H9 (cell line): Measurements from ENCODE around the gene POFUT2. TPM values are rescaled to one million over a fixed set of nuclear protein-coding genes. Genes with fewer than 3 reads are reported as not detected.

ENCODE experiments used
- DNase-seq: peaks from one replicate; pipeline ENCODE4 v3.0.0-alpha.2; 2017
- H2AFZ ChIP-seq: one replicate; pipeline ENCODE4 v1.6.1; 2013; ENCODE audit warnings: mild to moderate bottlenecking, low read length, control low read depth, moderate library complexity
- H2AK5ac ChIP-seq: 2 replicates; pipeline ENCODE4 v1.6.1; 2013; ENCODE audit warnings: low read length, control low read depth, mixed read lengths; ENCODE audit not compliant: insufficient read length
- H2BK120ac ChIP-seq: one replicate; pipeline ENCODE4 v1.6.1; 2013; ENCODE audit warnings: low read depth, mild to moderate bottlenecking, low read length, control low read depth, inconsistent platforms; ENCODE audit not compliant: poor library complexity, severe bottlenecking
- H2BK12ac ChIP-seq: 2 replicates; pipeline ENCODE4 v1.6.1; 2013; ENCODE audit warnings: low read length, control low read depth, mixed read lengths, low read depth; ENCODE audit not compliant: insufficient read length
- H2BK15ac ChIP-seq: 2 replicates; pipeline ENCODE4 v1.6.1; 2013; ENCODE audit warnings: low read depth, low read length, control low read depth
- H2BK20ac ChIP-seq: one replicate; pipeline ENCODE4 v1.6.1; 2013; ENCODE audit warnings: low read depth, mild to moderate bottlenecking, low read length, control low read depth, inconsistent platforms; ENCODE audit not compliant: poor library complexity, severe bottlenecking
- H2BK5ac ChIP-seq: 2 replicates; pipeline ENCODE4 v1.6.1; 2013; ENCODE audit warnings: low read length, control low read depth, mixed read lengths; ENCODE audit not compliant: insufficient read length
- H3K14ac ChIP-seq: 2 replicates; pipeline ENCODE4 v1.6.1; 2013; ENCODE audit warnings: low read length, control low read depth; ENCODE audit not compliant: insufficient read depth
- H3K18ac ChIP-seq: 2 replicates; pipeline ENCODE4 v1.6.1; 2013; ENCODE audit warnings: low read depth, mild to moderate bottlenecking, mixed read lengths, low read length, control low read depth; ENCODE audit not compliant: insufficient read length
- H3K23ac ChIP-seq: 2 replicates; pipeline ENCODE4 v1.6.1; 2013; ENCODE audit warnings: low read length, control low read depth, mixed read lengths, low read depth; ENCODE audit not compliant: insufficient read length
- H3K23me2 ChIP-seq: 2 replicates; pipeline ENCODE4 v1.6.1; 2013; ENCODE audit warnings: low read depth, mild to moderate bottlenecking, mixed read lengths, low read length, control low read depth; ENCODE audit not compliant: insufficient read length, poor library complexity, severe bottlenecking
- H3K27ac ChIP-seq: 2 replicates; pipeline ENCODE4 v1.5.1; 2013; ENCODE audit warnings: low read length, control low read depth, mixed read lengths, low read depth; ENCODE audit not compliant: insufficient read length
- H3K27me3 ChIP-seq: 2 replicates; pipeline ENCODE4 v1.6.1; 2013; ENCODE audit warnings: low read length, control low read depth, inconsistent platforms; ENCODE audit not compliant: insufficient read depth
- H3K4ac ChIP-seq: 2 replicates; pipeline ENCODE4 v1.6.1; 2013; ENCODE audit warnings: low read depth, mild to moderate bottlenecking, control low read depth, inconsistent platforms, low read length, moderate library complexity
- H3K4me1 ChIP-seq: 2 replicates; pipeline ENCODE4 v1.6.1; 2013; ENCODE audit warnings: low read length, control low read depth, inconsistent platforms; ENCODE audit not compliant: insufficient read depth
- H3K4me2 ChIP-seq: 2 replicates; pipeline ENCODE4 v1.6.1; 2013; ENCODE audit warnings: low read length, control low read depth, mixed read lengths; ENCODE audit not compliant: insufficient read length, insufficient read depth
- H3K56ac ChIP-seq: 2 replicates; pipeline ENCODE4 v1.6.1; 2013; ENCODE audit warnings: low read depth, mild to moderate bottlenecking, mixed read lengths, low read length, control low read depth; ENCODE audit not compliant: insufficient read length
- H3K79me1 ChIP-seq: 2 replicates; pipeline ENCODE4 v1.6.1; 2013; ENCODE audit warnings: low read depth, mild to moderate bottlenecking, moderate library complexity, low read length, control low read depth, inconsistent platforms; ENCODE audit not compliant: insufficient read depth, poor library complexity, severe bottlenecking
- H3K79me2 ChIP-seq: 2 replicates; pipeline ENCODE4 v1.6.1; 2013; ENCODE audit warnings: low read length, control low read depth, inconsistent platforms; ENCODE audit not compliant: insufficient read depth
- H3K9ac ChIP-seq: 2 replicates; pipeline ENCODE4 v1.6.1; 2013; ENCODE audit warnings: low read length, control low read depth, mixed read lengths; ENCODE audit not compliant: insufficient read length; ENCODE audit errors: extremely low read depth
- H3K9me3 ChIP-seq: one replicate; pipeline ENCODE4 v1.6.1; 2013; ENCODE audit warnings: low read depth, low read length, inconsistent platforms; ENCODE audit not compliant: control insufficient read depth
- H3T11ph ChIP-seq: one replicate; pipeline ENCODE4 v1.6.1; 2013; ENCODE audit warnings: mild to moderate bottlenecking, low read length, control low read depth, inconsistent platforms
- H4K20me1 ChIP-seq: one replicate; pipeline ENCODE4 v1.6.1; 2013; ENCODE audit not compliant: control insufficient read depth, insufficient read length, insufficient read depth
- H4K5ac ChIP-seq: 2 replicates; pipeline ENCODE4 v1.6.1; 2013; ENCODE audit warnings: low read depth, mild to moderate bottlenecking, mixed read lengths, low read length, control low read depth; ENCODE audit not compliant: insufficient read length
- H4K8ac ChIP-seq: replicated peaks from 2 replicates; pipeline ENCODE4 v1.6.1; 2013; ENCODE audit warnings: low read length, control low read depth, mixed read lengths, low read depth; ENCODE audit not compliant: insufficient read length
- H4K91ac ChIP-seq: 2 replicates; pipeline ENCODE4 v1.6.1; 2013; ENCODE audit warnings: low read depth, mild to moderate bottlenecking, moderate library complexity, mixed read lengths, low read length, control low read depth; ENCODE audit not compliant: insufficient read length
- H3K27ac Mint-ChIP-seq, 3 experiments: 2 replicates in 2 of 3; 3 replicates in 1 of 3; pipeline ENCODE4 v1.8.0; 2020 to 2021; ENCODE audit warnings: mixed read lengths in 3 of 3, mild to moderate bottlenecking in 1 of 3, moderate library complexity in 1 of 3
- H3K27me3 Mint-ChIP-seq: 2 replicates; pipeline ENCODE4 v1.8.0; 2021; ENCODE audit warnings: low read depth, mild to moderate bottlenecking, moderate library complexity, mixed read lengths
- H3K36me3 Mint-ChIP-seq, 3 experiments: 2 replicates in 2 of 3; 3 replicates in 1 of 3; pipeline ENCODE4 v1.8.0; 2020 to 2021; ENCODE audit warnings: low read depth in 3 of 3, mixed read lengths in 3 of 3; ENCODE audit not compliant: insufficient read depth in 1 of 3
- H3K4me1 Mint-ChIP-seq, 2 experiments: 2 replicates each; pipeline ENCODE4 v1.8.0; 2020; ENCODE audit warnings: mixed read lengths in 2 of 2
- H3K4me3 Mint-ChIP-seq, 2 experiments: 2 replicates in 1 of 2; 3 replicates in 1 of 2; pipeline ENCODE4 v1.8.0; 2020 to 2021; ENCODE audit warnings: mild to moderate bottlenecking in 2 of 2, mixed read lengths in 2 of 2, moderate library complexity in 1 of 2
- H3K9me3 Mint-ChIP-seq, 2 experiments: 2 replicates in 1 of 2; 3 replicates in 1 of 2; pipeline ENCODE4 v1.8.0; 2020; ENCODE audit warnings: mild to moderate bottlenecking in 2 of 2, mixed read lengths in 2 of 2, moderate library complexity in 1 of 2
- WGBS: extraction: QIAGEN DNeasy Blood & Tissue Kit; methylation state at CpG from one replicate; pipeline ENCODE4 v1.1.7; 2013; ENCODE audit warnings: missing lambda C conversion rate, low lambda C conversion rate, mixed read lengths; ENCODE audit not compliant: insufficient read length; ENCODE audit errors: extremely low coverage; 5-methylcytosine and 5-hydroxymethylcytosine counted together
- total RNA-seq: library from RNA; stranded (reverse); gene quantifications from 2 replicates; pipeline ENCODE4 v1.2.1, GENCODE V29; 2021
- TF ChIP-seq, protein P1 (sequence below): fragments of 200-600 bp; sonication (generic); conservative IDR thresholded peaks from 3 replicates; pipeline ENCODE4 v1.8.0; 2021; ENCODE audit warnings: antibody characterized with exemption, mild to moderate bottlenecking

The POFUT2 gene
- total RNA-seq, 1 experiment from 2014 or later = 34.8 TPM

DNA sequence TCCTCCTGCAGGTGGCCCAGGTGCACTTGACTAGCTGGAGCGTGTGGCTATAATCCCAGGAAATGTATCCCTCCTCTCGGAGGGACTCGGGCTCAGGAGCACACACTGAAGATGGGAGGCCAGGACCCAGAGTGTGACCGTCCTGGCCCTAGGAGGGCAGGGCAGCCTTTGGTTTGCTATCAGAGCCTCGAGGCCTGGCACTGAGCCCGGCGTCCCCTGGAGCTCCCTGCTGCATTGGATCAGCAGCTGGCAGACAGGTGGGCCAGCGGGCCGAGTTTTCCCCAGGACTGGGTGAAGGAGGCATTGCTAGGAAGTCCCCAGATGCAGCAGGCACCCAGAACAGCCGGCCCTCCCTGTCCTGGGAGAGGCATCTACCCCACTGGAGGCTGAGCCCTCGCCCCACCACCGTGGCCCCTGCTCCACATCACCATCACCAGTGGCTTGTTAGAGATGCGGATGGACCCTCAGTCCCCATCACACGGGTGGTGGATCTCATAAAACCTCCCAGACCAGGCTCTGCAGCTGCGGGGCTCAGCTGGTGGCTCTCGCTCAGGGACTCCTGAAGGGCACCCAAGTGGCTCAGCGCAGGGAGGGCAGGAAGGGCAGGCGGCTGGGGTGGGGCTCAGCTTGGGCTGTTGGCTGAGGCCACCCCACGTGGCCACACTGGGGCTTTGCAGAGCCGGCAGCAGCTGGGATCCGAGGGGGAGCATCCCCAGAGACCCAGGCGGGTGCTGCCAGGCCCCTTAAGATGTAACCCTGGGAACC is 32.7 kb upstream of the POFUT2 start:
- Histone ChIP-seq H3K18ac (peak overlapping the region; percentile 1), H3K23ac (no peak overlapping the region), H3K9me3 (no peaks in the 10 kb centered on the region), H3K4me2 (no peak overlapping the region), H4K91ac (no peak overlapping the region), H2BK120ac (no peak overlapping the region), H3K4ac (no peak overlapping the region; the same call in 1 of the 2 replicates), H2AFZ (no peak overlapping the region), H2BK12ac (no peak overlapping the region), H3K4me1 (no peaks in the 10 kb centered on the region), H3K27ac (no peak overlapping the region), H4K20me1 (no peaks in the 10 kb centered on the region), H4K5ac (no peak overlapping the region), H3K79me1 (no peaks in the 10 kb centered on the region), H2BK5ac (no peak overlapping the region), H3T11ph (no peak overlapping the region), H3K27me3 (no peaks in the 10 kb centered on the region), H2AK5ac (no peak overlapping the region), H3K23me2 (no peaks in the 10 kb centered on the region), H3K9ac (no peak overlapping the region), H3K14ac (no peak overlapping the region; the same call in 1 of the 2 replicates), H2BK15ac (no peak overlapping the region), H4K8ac (no peak overlapping the region), H3K79me2 (no peaks in the 10 kb centered on the region), H3K56ac (no peak overlapping the region), H2BK20ac (no peak overlapping the region)
- no peak overlapping the region; a peak in 1 of 7 replicates for H3K27ac Mint-ChIP-seq
- no peaks in the 10 kb centered on the region; the same call in 1 of the 2 replicates for H3K27me3 Mint-ChIP-seq
- peak; percentile 23 for DNase-seq
- peaks cover 21 to 28% of the 10 kb centered on the region in 2 experiments for H3K4me1 Mint-ChIP-seq
- no peak overlapping the region for H3K4me3 Mint-ChIP-seq
- no CpG with 5 or more reads among the region's 22 CpGs for WGBS
- TF ChIP-seq, protein P1, sequence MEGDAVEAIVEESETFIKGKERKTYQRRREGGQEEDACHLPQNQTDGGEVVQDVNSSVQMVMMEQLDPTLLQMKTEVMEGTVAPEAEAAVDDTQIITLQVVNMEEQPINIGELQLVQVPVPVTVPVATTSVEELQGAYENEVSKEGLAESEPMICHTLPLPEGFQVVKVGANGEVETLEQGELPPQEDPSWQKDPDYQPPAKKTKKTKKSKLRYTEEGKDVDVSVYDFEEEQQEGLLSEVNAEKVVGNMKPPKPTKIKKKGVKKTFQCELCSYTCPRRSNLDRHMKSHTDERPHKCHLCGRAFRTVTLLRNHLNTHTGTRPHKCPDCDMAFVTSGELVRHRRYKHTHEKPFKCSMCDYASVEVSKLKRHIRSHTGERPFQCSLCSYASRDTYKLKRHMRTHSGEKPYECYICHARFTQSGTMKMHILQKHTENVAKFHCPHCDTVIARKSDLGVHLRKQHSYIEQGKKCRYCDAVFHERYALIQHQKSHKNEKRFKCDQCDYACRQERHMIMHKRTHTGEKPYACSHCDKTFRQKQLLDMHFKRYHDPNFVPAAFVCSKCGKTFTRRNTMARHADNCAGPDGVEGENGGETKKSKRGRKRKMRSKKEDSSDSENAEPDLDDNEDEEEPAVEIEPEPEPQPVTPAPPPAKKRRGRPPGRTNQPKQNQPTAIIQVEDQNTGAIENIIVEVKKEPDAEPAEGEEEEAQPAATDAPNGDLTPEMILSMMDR = no peak
- H3K9me3 Mint-ChIP-seq = no peaks in the 10 kb centered on the region
- H3K36me3 Mint-ChIP-seq = 0 out of 7 replicates have a peak, but pooled peaks cover 0 to 2% (median 0%) of the 10 kb centered on the region in 3 experiments
